Bronchial epithelial cell (primary cell): Measurements from ENCODE around the gene CFAP46. TPM values are rescaled to one million over a fixed set of nuclear protein-coding genes. Genes with fewer than 3 reads are reported as not detected.

Experiments used
- DNase-seq: peaks from one replicate; pipeline ENCODE4 v3.0.0-alpha.2; 2010; ENCODE audit warnings: low read depth
- FAIRE-seq: peaks from 2 replicates; lab custom pipeline; 2011; peaks lifted over from hg19 to GRCh38; lab: Jason Lieb, UNC
- H3K27me3 ChIP-seq: 2 replicates; pipeline ENCODE4 v1.5.1; 2011; ENCODE audit warnings: low read length; ENCODE audit not compliant: control insufficient read depth, insufficient read depth
- H3K36me3 ChIP-seq: 2 replicates; pipeline ENCODE4 v1.5.1; 2011; ENCODE audit warnings: low read length; ENCODE audit not compliant: control insufficient read depth, insufficient read depth
- H3K4me3 ChIP-seq: 2 replicates; pipeline ENCODE4 v1.5.1; 2011; ENCODE audit warnings: mild to moderate bottlenecking, low read depth, low read length, control low read depth
- total RNA-seq: library from RNA; depleted of rRNA; stranded (reverse); fragments of >200 nt; gene quantifications from 2 replicates; pipeline ENCODE4 v1.2.1, GENCODE V29; 2014
- TF ChIP-seq, protein P1 (sequence below): IDR thresholded peaks from 2 replicates; pipeline ENCODE4 v1.5.1; 2011; ENCODE audit warnings: mild to moderate bottlenecking, moderate library complexity, low read length, control low read depth, inconsistent platforms; ENCODE audit not compliant: insufficient read depth, severe bottlenecking

CFAP46 gene
- total RNA-seq, 1 donor from 2014 or later = 0.26 TPM

DNA sequence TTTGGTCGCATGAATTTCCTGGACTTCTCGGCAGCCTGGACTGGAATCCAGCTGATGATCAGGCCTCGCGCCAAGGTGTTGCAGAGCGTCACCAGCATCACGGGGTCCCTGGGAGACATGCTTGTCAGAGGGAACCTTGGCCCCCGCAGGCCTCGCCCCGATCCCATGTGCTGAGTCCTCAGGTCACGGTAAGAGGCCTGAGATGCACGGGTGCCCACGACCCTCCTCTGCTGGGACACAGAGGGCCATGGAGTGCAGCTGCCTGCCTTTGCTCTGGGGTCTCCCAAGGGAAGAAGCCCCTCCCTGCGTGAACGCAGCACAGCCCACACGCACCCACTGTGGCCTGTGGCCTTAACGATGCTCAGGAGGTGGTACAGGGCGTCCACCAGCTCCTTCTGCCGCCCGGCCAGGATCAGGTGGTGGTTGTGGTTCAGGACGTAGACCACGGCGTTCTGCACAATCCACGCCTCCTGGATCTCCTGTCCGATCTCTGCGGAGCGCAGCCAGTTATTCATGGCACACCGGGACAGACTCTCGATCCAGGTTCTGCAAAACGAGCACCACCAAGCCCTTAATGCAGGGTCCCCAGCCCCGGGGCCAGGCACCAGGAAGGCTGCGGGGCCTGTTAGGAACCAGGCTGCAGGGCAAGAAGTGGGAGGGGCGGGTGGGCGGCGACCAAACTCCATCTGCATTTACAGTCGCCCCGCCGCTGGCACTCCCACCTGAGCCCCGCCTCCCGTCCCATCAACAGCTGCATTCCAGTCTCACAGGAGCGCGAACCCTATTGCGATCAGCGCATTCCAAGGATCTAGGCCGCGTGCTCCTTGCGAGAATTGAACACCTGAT, 29.4 kb downstream of the CFAP46 start:
- DNase-seq (no peak), FAIRE-seq (no peak)
- Histone ChIP-seq H3K36me3 (no peaks in the 10 kb centered on the region), H3K27me3 (no peaks in the 10 kb centered on the region), H3K4me3 (no peak overlapping the region)
- TF ChIP-seq, protein P1, sequence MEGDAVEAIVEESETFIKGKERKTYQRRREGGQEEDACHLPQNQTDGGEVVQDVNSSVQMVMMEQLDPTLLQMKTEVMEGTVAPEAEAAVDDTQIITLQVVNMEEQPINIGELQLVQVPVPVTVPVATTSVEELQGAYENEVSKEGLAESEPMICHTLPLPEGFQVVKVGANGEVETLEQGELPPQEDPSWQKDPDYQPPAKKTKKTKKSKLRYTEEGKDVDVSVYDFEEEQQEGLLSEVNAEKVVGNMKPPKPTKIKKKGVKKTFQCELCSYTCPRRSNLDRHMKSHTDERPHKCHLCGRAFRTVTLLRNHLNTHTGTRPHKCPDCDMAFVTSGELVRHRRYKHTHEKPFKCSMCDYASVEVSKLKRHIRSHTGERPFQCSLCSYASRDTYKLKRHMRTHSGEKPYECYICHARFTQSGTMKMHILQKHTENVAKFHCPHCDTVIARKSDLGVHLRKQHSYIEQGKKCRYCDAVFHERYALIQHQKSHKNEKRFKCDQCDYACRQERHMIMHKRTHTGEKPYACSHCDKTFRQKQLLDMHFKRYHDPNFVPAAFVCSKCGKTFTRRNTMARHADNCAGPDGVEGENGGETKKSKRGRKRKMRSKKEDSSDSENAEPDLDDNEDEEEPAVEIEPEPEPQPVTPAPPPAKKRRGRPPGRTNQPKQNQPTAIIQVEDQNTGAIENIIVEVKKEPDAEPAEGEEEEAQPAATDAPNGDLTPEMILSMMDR = no peak

DNA sequence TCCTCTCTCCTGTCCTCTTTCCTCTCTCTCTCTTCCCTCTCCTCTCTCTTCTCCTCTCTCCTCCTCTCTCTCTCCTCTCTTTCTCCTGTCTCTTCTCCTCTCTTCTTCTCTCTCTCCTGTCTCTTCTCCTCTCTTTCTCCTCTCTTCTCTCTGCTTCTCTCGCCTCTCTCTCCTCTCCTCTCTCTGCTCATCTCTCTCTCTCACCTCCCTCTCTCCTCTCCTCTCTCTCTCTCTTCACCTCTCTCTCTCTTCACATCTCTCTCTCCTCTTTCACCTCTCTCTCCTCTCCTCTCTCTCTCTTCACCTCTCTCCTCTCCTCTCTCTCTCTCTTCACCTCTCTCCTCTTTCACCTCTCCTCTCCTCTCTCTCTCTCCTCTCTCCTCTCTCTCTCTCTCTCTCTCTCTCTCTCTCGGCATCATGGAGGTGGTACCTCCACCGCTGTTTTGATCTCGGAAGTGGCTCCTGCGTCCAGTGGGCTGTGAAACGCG, 30.1 kb downstream of the CFAP46 start:
- TF ChIP-seq, protein P1 = no peak
- Histone ChIP-seq H3K27me3 (no peaks in the 10 kb centered on the region), H3K36me3 (no peaks in the 10 kb centered on the region), H3K4me3 (no peak overlapping the region)
- FAIRE-seq (no peak), DNase-seq (no peak)

DNA sequence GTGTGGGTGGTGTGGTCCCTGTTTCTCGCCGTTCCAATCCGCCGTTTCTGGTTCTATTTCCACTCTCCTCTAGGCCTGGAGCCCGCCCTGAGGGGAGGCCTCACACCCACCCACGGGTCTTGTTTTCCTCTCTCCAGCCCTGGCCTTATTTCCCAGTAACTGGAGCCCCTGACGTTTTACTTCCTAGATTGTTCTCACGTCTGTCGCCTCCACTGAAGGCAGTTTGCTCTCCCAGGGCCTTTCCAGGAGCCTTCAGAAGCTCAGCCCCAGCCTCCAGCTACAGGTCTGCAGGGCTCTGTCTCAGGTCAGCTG, 30.6 kb downstream of the CFAP46 start:
- H3K27me3 ChIP-seq = no peaks in the 10 kb centered on the region
- no peak overlapping the region for H3K4me3 ChIP-seq
- DNase-seq = no peak
- H3K36me3 ChIP-seq = no peaks in the 10 kb centered on the region
- TF ChIP-seq, protein P1 = no peak
- no peak for FAIRE-seq

DNA sequence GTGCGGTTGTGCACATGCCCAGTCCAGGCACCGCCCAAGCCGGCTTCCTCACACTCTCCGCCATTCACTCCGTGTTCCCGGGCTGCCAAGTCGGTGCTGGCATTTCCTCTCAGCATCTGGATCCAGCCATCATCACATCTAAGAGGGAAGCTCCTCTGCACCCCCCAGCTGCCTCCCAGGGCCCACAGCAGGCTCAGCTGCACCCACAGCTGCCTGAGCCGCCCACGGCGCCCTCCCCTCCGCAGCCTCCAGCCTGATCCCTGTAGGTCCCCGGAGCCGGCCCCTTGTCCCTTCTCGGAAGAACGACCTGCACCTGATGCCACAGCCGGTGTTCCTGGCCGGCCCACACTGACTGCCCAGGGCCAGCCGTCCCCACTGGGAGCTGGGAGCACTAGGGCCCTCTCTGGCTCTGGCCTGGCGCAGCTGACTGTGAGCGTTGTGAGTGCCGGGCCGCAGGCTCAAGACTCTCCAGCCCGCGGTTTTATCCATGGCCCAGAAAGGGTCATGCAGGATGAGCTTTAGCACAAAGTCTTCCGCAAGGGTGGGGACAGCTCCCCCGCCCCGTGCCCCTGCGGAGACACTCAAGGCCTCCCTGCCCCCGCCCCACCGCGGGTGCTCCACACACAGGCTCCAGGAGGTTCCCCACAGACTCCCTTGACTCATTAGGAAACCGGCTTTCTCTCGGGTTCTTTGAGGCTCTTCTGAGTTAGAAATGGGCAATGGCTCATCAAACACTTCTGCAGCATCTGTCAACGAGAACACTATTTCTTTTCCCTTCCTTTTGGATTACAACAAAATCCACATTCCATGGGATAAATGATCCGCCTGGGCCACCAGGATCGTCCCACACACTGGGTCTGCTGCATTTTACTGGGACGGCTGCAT, 31.2 kb downstream of the CFAP46 start:
- no peak for DNase-seq

DNA sequence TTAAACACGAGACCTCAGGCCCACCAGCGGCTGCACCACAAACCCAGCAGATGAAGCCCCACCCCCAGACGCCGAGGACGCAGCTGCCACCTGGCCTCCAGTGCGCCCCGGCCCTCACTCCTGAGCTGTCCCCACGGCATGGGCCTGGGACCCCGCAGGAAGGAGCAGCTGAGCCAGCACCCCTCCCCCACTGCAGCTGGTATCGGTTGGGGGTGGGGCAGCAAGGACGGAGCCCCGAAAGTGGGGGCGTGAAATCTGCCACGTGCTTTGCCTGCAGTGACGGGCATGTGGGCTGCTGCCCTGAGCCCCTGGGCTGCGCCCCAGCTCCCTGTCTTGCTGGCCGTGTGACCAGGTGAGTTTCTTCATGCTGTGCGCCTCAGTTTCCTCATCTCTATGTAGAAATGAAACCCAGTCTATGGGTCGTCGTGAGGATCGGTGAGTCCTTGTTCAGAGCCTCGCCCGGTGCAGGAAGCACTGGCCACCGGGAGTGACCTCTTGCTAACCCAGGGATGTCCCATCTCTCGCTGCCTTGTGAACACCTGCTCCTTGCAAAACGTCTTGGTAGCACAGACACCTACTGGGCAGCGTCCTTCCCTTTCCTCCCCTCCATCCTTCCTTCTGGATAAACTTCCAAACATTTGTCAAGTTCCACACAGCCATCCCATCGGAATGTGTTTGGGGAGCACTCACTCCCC, 32.0 kb downstream of the CFAP46 start:
- DNase-seq (no peak), FAIRE-seq (peak; percentile 86)
- Histone ChIP-seq H3K36me3 (no peaks in the 10 kb centered on the region), H3K27me3 (no peaks in the 10 kb centered on the region), H3K4me3 (no peak overlapping the region)
- TF ChIP-seq, protein P1 = no peak

More for the DNA sequence above, 31.2 kb downstream of the CFAP46 start:
- Histone ChIP-seq H3K27me3 (no peaks in the 10 kb centered on the region), H3K36me3 (no peaks in the 10 kb centered on the region), H3K4me3 (no peak overlapping the region)
- TF ChIP-seq, protein P1 = no peak
- no peak for FAIRE-seq
